22Rv1 (cell line): ENCODE results near the gene FUS.

Source experiments
- H3K27ac ChIP-seq: fragments of 450-650 bp; 2 replicates; pipeline ENCODE4 v1.5.1; 2017
- CTCF ChIP-seq: fragments of 450-650 bp; IDR thresholded peaks from 2 replicates; pipeline ENCODE4 v1.5.1; 2017; ENCODE audit warnings: mild to moderate bottlenecking
- ZFX ChIP-seq: fragments of 450-650 bp; IDR thresholded peaks from 2 replicates; pipeline ENCODE4 v1.6.1; 2017; ENCODE audit warnings: antibody characterized with exemption, borderline replicate concordance

The FUS gene

GRCh38 chr16:31202414-31203375, 22.8 kb downstream of the FUS start, which contains the start of gene PYCARD:
Gene PYCARD (minus strand): TSS chr16:31202760. CDS start chr16:31202690, 70 bp downstream.
- no peak for TF ChIP-seq CTCF
- no peak for TF ChIP-seq ZFX
- H3K27ac ChIP-seq = no peak within 1 kb of the TSS

GRCh38 chr16:31204871-31205666, 25.1 kb downstream of the FUS start:
- no peak overlapping the region for H3K27ac ChIP-seq
- no peak for TF ChIP-seq ZFX
- no peak for TF ChIP-seq CTCF

- no peak overlapping the region for H3K27ac ChIP-seq
- no peak for TF ChIP-seq ZFX
- TF ChIP-seq CTCF = no peak
Measured at GRCh38 chr16:31206776-31207175, 26.8 kb downstream of the FUS start.

GRCh38 chr16:31213342-31213741, 33.4 kb downstream of the FUS start:
- TF ChIP-seq ZFX = no peak
- TF ChIP-seq CTCF = no peak
- H3K27ac ChIP-seq = no peak overlapping the region

GRCh38 chr16:31213877-31214707, 34.2 kb downstream of the FUS start, which contains the start of gene TRIM72:
Gene TRIM72 (plus strand): TSS chr16:31214119. CDS start chr16:31214739, 620 bp downstream.
- no peak within 1 kb of the TSS for H3K27ac ChIP-seq
- no peak for TF ChIP-seq ZFX
- TF ChIP-seq CTCF = no peak

- no peak for TF ChIP-seq ZFX
- no peak overlapping the region; the same call in 1 of the 2 replicates for H3K27ac ChIP-seq
Measured at GRCh38 chr16:31214708-31215286, 34.9 kb downstream of the FUS start.
